Middle frontal gyrus (tissue), 1 donor: ENCODE data around the gene EGFR.

Experiments used
- DNase-seq: peaks from one replicate; pipeline ENCODE4 v3.0.0-alpha.2; 2015; ENCODE audit warnings: low spot score; ENCODE audit errors: extremely low spot score

Gene EGFR

DNA sequence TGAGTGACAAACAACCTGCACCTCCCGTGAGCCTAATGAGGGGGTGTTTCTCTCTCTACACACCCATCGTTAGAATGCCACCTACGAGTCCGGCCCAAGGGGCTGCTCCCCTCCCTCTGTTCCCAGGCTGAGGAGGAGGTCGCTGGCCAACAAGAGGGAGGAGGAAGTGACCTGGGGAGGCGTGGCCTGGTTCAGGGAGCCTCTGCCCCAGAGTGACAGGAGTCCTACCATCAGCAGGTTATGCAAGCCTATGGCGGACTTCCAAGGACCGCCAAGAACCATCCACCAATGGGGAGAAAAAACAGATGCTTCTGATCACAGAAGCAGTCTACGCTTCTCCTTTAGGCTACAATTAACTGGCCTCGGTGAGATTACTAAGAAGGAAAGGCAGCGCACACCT is 12.3 kb upstream of the EGFR start:
- no peak for DNase-seq

GRCh38 chr7:55013851-55014250 is 5.0 kb upstream of the EGFR start:
- no peak for DNase-seq

GRCh38 chr7:55016061-55016745 is 2.6 kb upstream of the EGFR start:
- DNase-seq, result no peak

GRCh38 chr7:55016746-55017090 is 2.1 kb upstream of the EGFR start:
- DNase-seq, result no peak

DNA sequence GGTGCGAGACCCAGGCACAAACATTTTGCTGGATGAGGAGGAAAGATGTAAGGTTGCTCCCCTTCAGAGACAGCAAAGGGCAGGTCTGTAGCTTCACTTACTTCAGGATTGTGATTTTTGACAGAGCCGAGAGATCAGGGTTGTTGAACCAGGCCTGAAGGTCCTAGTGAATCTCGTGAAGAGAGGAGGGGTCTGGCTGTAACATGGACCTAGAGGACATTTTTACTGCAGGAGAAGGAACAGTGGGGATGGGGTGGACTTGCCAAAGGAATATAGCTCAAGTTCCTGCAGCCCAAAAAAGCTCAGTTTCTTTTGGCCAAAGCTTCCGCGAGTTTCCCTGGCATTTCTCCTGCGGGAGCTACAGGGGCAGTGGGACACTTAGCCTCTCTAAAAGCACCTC is 976 bp upstream of the EGFR start:
- DNase-seq, result no peak

DNA sequence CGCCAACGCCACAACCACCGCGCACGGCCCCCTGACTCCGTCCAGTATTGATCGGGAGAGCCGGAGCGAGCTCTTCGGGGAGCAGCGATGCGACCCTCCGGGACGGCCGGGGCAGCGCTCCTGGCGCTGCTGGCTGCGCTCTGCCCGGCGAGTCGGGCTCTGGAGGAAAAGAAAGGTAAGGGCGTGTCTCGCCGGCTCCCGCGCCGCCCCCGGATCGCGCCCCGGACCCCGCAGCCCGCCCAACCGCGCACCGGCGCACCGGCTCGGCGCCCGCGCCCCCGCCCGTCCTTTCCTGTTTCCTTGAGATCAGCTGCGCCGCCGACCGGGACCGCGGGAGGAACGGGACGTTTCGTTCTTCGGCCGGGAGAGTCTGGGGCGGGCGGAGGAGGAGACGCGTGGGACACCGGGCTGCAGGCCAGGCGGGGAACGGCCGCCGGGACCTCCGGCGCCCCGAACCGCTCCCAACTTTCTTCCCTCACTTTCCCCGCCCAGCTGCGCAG is 424 bp downstream of the EGFR start:
- no peak for DNase-seq

GRCh38 chr7:55019691-55020465 is 1.1 kb downstream of the EGFR start:
- no peak for DNase-seq

- no peak for DNase-seq
These were observed 1.7 kb downstream of the EGFR start for GRCh38 chr7:55020466-55020871.

DNA sequence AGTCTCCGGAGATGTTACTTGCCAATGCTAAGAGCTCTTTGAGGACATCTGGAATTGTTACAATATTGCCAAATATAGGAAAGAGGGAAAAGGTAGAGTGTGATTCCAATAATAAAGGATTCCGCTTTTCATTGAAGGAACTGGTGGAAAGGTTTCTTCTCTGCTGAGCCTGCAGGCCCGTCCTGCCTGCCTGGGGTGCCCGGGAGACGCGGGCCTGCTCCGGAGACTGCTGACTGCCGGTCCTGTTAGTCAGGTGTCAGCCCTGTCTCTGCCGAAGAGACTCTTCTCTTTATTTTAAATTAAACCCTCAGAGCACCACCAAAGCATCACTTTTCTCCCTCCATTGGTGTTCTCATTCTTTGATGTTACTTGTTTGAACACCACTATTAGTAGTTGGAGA is 2.2 kb downstream of the EGFR start:
- DNase-seq, result no peak

- DNase-seq, result no peak
These were observed 3.5 kb downstream of the EGFR start for GRCh38 chr7:55022002-55022985.

GRCh38 chr7:55023841-55024505 is 5.2 kb downstream of the EGFR start:
- DNase-seq, result no peak

DNA sequence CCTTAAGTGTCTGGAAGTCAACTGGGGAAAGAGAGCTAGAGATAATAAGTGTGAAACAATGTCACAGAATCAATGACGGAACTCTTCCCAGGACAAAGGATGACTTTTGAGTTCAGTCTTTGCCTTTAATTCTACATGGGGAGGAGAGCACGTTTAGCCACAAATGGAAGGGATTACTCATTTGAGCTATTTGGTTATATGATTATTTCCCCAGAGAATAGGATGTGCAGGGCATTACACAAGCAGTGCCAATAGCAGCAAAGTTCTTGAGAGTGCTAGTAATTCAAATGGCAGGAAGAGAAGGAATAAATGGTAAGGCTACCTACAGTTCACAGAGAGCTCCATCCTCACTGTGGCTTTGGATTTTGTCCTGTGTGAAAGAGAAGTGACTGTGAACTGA is 6.0 kb downstream of the EGFR start:
- DNase-seq, result no peak

DNA sequence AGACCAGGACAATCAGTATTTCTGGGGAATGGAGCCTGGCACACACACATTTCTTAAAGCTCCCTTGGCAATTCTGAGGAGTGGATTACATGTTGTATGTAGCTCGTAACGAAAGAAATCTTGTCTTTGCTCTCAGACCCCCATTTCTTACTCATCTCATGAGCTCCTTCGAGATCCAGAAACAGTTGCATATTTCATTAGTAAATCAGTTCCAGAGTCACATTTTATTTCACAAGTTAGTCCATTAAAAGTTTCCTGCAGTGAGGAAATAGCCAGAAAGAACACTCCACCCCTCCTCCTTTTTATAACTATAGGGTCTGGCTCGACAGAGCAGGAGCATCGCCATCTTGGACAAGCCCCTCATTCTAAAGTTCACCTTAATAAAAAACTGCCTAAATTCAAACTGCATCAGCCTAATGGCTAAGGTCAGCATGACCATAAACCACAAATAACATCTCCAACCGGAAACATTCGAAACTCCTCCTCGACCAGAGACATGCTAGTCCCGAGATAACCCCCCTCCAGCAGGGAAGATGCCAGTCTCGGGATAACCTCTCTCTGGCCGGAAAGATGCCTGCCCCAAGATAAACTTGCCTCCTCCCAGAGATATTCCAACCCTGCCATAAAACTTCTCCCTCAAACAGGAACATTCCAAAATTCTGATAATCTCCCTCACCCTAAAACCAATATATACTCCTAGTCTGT is 7.4 kb downstream of the EGFR start:
- DNase-seq, result no peak

DNA sequence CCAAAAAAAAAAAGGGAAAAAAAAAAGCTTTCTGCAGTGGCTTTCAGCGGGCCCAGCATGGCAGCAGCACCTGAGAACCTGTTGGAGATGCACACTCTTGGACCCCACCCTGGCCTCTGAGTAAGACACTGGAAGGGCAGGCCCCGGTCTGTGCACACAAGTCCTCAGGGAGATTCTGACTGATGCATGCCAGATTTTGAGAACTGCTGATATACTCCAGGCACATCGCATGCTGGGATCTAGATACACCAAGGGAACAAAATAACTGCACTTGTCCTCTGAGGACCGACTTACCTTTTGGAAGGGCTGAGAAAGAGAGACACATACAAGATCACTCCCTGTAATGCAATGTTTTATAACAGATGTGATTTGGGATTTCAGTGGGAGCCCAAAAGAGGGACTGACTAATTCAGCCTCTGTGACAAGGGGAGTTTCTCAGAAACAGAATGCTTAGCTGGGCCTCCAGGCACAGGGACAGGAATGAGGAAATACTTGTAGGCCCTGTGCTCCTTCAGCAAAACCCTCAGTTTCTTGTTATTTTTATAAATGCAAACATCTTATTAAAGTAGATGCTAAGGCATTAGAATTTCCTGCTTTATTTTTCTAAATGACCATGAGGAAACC is 8.2 kb downstream of the EGFR start:
- no peak for DNase-seq

GRCh38 chr7:55028011-55028410 is 9.2 kb downstream of the EGFR start:
- DNase-seq, result no peak

- no peak for DNase-seq
These were observed 11.5 kb downstream of the EGFR start for GRCh38 chr7:55030314-55030713.

DNA sequence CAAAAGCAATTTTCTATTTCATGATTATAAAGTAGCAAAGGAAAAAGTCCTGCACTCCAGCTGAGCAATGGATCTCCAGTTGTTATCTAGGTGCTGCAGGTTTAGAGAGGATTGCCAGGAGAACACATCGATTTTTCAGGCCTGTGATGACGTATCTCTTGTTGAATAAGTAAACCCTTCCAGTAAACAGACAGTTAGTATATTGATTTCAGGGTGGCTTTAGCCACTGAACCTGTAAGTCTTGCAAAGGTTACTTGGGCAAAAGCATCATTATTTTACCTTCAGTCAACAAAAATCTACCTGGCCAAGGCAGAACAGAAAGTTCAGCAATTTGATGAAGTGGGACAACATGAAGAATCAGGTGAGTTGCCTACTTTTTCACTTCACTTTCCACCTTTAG is 12.3 kb downstream of the EGFR start:
- DNase-seq, result no peak

- DNase-seq, result no peak
These were observed 13.4 kb downstream of the EGFR start for GRCh38 chr7:55032069-55032699.

DNA sequence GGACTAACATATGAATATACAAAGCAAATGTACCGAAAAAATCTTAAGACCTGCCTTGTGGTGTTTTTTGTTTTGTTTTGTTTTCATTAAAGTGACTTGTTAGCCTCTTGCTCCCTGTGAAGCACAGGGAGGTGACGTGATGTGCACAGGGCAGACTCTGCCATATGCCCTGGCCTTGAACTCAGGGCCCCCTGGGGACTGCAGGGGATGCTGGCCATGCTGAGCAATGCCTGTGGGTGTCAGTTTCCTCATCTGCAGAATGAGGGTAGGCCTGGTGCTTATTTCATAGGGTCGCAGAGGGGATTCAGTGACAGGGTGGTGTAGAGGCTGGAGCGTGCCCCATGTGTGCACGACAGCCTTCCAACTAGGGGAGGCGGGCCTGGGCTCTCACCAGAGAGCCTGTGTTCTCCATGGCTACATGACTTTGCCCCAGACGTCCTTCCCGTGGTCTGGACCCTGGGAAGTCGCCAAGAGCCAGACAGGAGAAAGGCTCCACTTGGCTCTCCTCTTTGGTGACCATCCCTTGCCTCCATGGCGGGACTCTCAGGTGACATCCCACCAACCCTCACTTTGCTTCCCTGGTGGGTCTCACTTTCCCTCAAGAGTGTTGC is 14.5 kb downstream of the EGFR start:
- DNase-seq, result no peak
